ENCODE data around the gene MUC21.
"Not testable (repeated sequence)": the region's sequence is repeated elsewhere in the genome, so short reads cannot be mapped to it uniquely, and the experiment has no call there.

DNA sequence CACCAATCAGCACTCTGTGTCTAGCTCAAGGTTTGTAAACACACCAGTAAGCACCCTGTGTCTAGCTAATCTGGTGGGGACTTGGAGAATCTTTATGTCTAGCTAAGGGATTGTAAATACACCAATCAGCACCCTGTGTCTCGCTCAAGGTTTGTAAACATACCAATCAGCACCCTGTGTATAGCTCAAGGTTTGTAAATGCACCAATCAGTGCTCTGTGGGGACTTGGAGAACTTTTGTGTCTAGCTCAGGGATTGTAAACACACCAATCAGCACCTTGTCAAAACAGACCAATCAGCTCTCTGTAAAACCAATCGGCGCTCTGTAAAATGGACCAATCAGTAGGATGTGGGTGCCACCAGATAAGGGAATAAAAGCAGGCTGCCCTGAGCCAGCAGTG lies 33.9 kb downstream of the MUC21 start:
- TF ChIP-seq ZNF274 (IDR thresholded peaks at IDR 0.05; ENCODE audit: low read depth, low read length); YY1 (IDR thresholded peaks at IDR 0.05; ENCODE audit: insufficient read depth, insufficient read length): not testable (repeated sequence)
